Heart left ventricle (tissue), 13 donors: ENCODE data around the gene FREM2.

ENCODE experiments used
- POLR2A ChIP-seq, 2 donors: fragments of 450-650 bp; IDR thresholded peaks; one replicate each; pipeline ENCODE4 v1.6.1; 2017; ENCODE audit warnings: antibody characterized with exemption in 2 of 2, mild to moderate bottlenecking in 2 of 2, moderate library complexity in 2 of 2
- TF ChIP-seq, protein P1 (sequence below), 12 donors: fragments of 200-600 bp; sonication (generic) in 4 of 12; IDR thresholded peaks; one replicate each; pipeline versions ENCODE4 v1.5.0 to v1.8.0; 2018 to 2022; ENCODE audit warnings: antibody characterized with exemption in 12 of 12, mild to moderate bottlenecking in 5 of 12
- donor health status: ischemic (EF 13 %, LVEDD 7.1; RV severe dilation, severe dysfunction).
- donor health status: DM: no; HTN: yes; CAD: no.
- donor health status: DM: no; HTN: no; CAD: no.
- donor health status: ischemic (EF 25% LVEDD 6.9; RV normal size, moderate dysfunction).
- donor health status: ischemic (EF 25% LVEDD 5.7; RV mildly dilated, moderate dysfunction).
- donor health status: ischemic (EF 35%, LVEDD 5.7; RV mildly dilated, moderate dysfunction).
- donor health status: nonischemic (EF 11% LVEDD 7.7; RV severe dilation, severe dysfunction).
- donor health status: DM: yes; HTN: yes; CAD: no.
- donor health status: PGD.
- donor health status: ischemic (EF 29% LVEDD 5.4; RV normal size, mild dysfunction).
- donor health status: nonischemic (EF 23%, LVEDD 6.1; RV moderate dilation, normal function).

DNA sequence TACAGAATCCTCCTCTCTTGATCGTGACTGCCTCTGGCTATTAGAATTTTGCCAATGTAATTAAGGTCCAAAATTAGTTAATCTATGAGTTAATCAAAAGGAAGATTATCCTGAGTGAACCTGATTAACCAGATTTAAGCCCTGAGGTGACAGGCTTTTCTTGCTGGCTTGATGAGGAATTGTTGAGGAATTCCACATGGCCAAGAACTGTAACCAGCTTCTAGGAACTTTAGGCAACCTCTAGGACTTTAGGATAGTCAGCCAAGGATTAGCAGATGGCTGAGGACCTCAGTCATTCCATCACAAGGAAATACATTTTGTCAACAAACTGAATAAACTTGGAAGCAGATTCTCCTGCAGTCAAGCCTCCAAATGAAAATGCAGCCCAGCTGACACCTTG lies 219.0 kb downstream of the FREM2 start:
- TF ChIP-seq, protein P1, sequence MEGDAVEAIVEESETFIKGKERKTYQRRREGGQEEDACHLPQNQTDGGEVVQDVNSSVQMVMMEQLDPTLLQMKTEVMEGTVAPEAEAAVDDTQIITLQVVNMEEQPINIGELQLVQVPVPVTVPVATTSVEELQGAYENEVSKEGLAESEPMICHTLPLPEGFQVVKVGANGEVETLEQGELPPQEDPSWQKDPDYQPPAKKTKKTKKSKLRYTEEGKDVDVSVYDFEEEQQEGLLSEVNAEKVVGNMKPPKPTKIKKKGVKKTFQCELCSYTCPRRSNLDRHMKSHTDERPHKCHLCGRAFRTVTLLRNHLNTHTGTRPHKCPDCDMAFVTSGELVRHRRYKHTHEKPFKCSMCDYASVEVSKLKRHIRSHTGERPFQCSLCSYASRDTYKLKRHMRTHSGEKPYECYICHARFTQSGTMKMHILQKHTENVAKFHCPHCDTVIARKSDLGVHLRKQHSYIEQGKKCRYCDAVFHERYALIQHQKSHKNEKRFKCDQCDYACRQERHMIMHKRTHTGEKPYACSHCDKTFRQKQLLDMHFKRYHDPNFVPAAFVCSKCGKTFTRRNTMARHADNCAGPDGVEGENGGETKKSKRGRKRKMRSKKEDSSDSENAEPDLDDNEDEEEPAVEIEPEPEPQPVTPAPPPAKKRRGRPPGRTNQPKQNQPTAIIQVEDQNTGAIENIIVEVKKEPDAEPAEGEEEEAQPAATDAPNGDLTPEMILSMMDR (IDR thresholded peaks at IDR 0.05): no peak
- no peak for TF ChIP-seq POLR2A (IDR thresholded peaks at IDR 0.05)
